ENCODE data around the gene CEP170.

Gene CEP170

DNA sequence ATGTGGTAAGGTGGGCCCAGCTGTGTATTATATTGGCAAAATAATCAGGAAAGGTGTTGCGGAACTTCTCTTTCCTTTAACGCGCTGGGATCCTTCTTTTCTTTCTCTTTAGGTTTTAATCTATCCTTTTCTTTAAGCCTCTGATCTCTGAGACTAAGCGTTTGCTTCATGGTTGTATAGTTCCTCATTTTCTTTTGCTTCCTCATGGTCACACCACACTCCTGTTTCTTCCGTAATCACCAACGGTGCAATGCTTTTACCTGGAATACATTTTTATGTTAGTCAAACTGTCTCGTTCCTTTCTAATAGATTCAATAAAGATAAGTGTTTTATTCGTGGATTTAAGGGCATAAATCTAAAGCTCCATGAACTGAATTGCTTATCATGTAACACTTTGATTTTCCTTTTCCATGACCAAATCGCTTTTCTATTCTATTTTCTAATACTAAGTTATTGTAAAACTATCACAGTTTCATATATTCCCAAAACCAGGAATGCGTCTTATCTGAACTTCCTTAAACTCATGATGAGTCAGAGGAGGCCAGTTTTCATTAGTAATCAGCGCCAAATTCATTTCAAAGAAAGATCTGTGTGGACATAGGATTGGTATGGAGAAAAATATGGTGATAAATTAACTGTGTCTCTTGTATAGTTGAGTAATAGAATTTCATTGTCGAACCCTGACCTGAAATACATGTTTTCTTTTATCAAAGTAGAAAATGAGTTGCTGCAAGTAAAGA is 13.0 kb upstream of the CEP170 start:
- peak; percentile 75 for DNase-seq (ENCODE audit: low spot score)

GRCh38 chr1:243267471-243267880 is 12.4 kb upstream of the CEP170 start:
- peak; percentile 13 for DNase-seq (ENCODE audit: low spot score)

GRCh38 chr1:243266231-243266630 is 11.2 kb upstream of the CEP170 start:
- no peak for DNase-seq (ENCODE audit: low spot score)

GRCh38 chr1:243264717-243265116 is 9.6 kb upstream of the CEP170 start:
- no peak for DNase-seq (ENCODE audit: low spot score)

DNA sequence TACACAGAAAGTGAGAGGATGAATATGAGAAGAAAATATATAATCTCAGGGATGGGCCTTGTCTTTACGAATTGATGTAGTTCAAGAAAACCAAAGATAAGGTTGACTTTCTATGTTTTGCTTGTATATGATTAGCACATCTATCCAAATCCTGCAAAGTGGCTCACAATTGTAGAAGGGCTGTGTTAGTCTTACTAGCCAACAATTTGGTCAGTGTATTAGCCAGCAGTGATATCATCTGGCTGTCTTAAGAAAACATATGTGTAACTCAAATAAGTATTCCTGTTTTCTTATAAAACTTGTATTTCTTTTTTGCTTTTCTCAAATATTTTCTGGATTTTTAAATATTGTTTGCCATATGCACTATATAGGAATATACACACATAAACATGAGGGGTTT is 6.3 kb upstream of the CEP170 start:
- no peak for DNase-seq (ENCODE audit: low spot score)

GRCh38 chr1:243260221-243260880 is 5.3 kb upstream of the CEP170 start:
- no peak for DNase-seq (ENCODE audit: low spot score)

- DNase-seq (ENCODE audit: low spot score), result no peak
Measured at GRCh38 chr1:243258731-243259130, 3.6 kb upstream of the CEP170 start.

- DNase-seq (ENCODE audit: low spot score), result no peak
Measured at GRCh38 chr1:243257189-243257588, 2.1 kb upstream of the CEP170 start.

- no peak for DNase-seq (ENCODE audit: low spot score)
Measured at GRCh38 chr1:243256590-243256989, 1.5 kb upstream of the CEP170 start.

DNA sequence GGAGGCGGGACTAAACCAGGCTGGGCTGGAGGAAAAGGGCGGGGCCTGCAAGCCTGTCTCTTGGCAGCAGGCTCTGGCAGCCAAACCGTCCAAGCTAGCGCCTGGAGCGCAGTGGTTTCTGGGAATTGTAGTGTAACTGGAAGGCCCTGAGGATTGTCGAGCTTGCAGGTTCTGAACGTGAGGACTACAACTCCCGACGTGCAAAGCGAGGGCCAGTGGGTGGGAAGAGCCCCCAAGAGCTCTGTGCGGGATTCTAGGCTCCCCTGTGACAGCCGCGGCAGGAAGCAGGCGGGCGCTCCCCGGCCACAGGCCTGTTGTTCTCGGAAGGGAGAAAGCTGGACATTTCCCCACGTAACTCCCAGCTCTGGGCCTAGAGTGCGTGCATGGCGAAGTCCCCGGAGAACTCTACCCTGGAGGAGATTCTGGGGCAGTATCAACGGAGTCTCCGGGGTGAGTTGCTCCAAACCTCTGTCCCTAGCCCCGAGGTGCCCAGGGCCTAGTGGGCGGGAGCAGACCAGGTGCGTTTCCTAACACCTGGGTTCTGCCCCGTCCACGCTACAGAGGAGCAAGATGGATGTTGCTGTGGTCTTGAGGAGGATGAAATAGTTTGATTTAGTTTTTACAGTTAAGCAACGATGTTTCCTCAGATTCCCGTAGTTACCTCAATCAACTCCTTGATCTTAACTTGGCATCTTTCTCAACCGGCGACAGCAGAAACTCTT is 871 bp upstream of the CEP170 start, which contains the start of gene SDCCAG8:
SDCCAG8 (plus strand) TSS at position 251 of the 722 bp plus-strand sequence; CDS start at position 384, 133 bp downstream.
- peak; percentile 98 for DNase-seq (ENCODE audit: low spot score)

DNA sequence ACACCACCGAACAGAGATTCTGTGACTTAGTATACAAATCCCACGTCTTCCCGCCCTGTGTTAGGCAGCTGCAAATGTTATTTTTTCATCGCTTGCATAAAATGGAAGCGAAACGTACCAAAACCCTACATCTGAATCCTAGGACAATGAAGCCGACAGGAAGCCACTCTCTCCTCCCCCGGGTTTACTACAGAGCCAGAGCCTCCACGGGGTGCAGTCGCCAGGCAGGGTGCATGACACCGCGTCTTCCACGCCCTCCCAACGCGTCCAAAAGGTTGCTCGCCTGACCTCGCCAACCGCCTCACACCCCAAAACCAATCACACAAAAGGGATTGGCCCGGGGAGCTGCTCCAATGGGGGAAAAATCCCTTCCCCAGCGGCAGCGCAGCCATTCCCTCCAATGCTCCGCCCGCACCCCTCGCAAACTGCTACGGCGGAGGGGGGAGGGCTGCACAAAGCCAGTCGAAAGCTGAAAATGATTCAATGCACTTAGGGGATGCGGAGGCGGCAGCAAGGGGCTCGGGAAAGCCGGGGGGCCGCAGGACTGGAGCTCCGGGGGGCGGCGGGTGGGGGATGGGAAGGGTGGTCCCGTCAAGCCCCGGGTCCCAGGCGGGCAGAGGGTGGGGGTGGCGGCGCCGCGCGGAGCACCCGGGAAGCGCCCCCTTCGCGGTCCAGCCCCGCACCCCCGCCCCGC is 701 bp downstream of the CEP170 start:
- DNase-seq (ENCODE audit: low spot score), result peak; percentile 68

GRCh38 chr1:243253926-243254232 is 1.2 kb downstream of the CEP170 start:
- no peak for DNase-seq (ENCODE audit: low spot score)

GRCh38 chr1:243253211-243253925 is 1.7 kb downstream of the CEP170 start:
- no peak for DNase-seq (ENCODE audit: low spot score)

DNA sequence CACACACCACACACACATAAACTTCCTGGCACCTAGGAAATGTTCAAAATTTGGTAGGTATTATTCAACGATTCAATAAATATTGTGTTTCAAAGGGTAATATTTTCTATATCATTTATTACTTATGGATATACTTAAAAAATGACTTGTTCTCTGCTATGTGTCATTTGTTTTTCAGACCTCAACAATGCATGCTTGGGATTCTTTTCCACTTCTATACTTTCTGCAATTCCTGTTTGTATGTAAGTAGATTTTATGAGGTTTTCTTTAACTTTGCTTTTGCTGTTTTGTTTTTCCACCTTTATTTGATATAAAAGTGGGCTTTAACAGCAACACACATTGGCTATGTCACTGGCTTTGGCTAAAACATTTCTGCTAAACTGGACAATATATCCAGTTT is 3.5 kb downstream of the CEP170 start:
- no peak for DNase-seq (ENCODE audit: low spot score)

DNA sequence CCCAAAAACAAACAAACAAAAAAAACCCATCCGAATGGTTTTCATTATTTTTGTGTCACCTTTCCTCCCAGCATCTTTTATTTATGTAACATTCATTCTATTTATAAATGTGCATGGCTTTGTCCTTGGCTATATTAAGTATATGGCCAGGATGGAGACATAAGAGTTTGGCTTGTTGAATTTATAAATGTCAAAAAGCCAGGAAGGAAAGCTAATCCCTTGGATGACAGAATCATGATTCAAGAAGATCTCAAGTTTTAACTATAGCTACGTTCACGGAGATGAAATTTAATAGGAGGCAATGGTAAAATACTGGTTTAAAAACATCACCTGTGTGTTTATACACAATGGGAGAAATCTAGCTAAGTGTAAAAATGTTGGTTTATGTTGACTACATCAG is 5.0 kb downstream of the CEP170 start:
- no peak for DNase-seq (ENCODE audit: low spot score)

DNA sequence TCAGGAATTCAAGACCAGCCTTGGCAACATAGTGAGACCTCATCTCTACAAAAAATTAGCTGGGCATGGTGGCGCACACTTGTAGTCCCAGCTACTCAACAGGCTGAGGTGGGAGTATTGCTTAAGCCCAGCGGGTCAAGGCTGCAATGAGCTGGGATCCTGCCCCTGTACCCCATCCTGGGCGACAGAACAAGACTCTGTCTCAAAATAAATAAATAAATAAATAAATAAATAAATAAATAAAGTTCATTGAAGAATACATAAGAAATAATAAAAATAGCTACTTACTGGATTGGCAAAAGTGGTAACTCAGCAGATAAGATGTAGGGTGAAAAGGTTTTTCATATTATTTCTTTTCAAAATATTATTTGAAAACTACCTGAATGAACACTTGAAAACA is 5.9 kb downstream of the CEP170 start:
- DNase-seq (ENCODE audit: low spot score), result no peak

DNA sequence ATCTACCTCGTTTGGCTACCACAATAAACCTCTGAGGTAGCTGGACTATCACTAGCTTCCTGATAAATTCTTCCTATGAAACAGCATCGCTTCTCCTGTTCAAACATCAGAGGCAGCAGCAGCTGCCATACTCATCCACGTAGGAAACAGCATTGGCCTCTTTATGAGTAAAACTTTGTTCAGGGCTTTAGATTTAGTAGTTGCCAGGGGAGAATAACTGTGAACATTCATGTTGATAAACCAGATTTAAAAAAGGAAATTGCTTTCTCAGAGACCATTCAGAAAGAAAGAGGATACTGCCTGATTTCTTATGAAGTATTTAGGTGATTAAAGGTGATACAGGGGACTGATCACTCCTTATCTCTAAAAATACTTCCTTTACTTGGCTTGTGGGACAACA is 7.2 kb downstream of the CEP170 start:
- no peak for DNase-seq (ENCODE audit: low spot score)

GRCh38 chr1:243246916-243247315 is 8.2 kb downstream of the CEP170 start:
- DNase-seq (ENCODE audit: low spot score), result no peak

DNA sequence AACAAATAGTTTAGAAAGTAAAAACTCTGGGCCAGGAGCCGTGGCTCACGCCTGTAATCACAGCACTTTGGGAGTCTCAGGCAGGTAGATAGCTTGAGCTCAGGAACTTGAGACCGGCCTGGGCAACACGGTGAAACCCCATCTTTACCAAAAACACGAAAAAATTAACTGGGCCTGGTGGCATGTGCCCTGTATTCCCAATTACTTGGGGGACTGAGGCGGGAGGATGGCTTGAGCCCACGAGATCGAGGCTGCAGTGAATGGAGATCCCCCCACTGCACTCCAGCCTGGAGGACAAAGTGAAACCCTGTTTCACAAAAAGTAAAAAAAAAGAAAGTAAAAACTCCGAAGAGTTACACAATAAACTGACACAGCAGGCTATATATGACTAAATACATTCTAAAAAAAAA is 10.6 kb downstream of the CEP170 start:
- no peak for DNase-seq (ENCODE audit: low spot score)

DNA sequence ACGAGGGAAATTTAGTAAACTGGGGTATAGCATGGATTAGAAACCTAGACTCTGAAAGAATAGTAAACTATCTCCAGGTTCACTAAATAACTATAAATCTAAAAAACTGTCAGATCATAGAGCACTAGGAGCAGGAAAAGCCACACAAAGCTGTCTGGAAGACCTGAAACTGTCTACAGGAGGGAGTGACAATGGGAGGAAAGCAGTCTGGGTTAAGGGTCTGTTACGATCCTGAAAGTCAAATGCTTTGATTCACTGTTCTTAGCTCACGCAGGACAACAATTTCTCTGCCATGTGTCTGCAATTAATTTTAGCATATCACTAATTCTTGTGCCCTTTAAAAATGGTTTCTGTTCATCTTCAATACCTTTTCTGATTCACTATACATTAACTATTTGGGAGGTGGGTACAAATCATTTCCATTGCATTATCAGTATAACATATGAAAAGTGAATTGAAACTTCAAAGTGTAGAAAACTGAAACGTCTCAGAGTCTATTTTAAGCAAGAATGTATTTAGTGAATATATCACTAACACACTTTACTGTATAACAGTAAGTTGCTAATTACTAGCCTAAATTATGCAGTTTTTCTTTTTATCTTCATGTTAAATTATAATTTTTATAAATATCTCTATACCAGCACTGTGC is 18.4 kb downstream of the CEP170 start:
- DNase-seq (ENCODE audit: low spot score), result no peak

- no peak for DNase-seq (ENCODE audit: low spot score)
Measured at GRCh38 chr1:243234978-243235647, 20.0 kb downstream of the CEP170 start.

Measured in LoVo (cell line).